ENCODE results near the gene LOXL1. TPM values are rescaled to one million over a fixed set of nuclear protein-coding genes. Genes with fewer than 3 reads are reported as not detected.
A peak's percentile ranks its signal among the peaks of the same experiment; 100 is the strongest.

LOXL1 gene
- total and polyA plus RNA-seq, 9 of the 15 experiments (the other 6 are each of a cell fraction or from before 2014, with no cell fraction given) = 0.14 TPM; not detected in 8

- no peaks in the 10 kb centered on the region; the same call in 1 of the 2 replicates for H3K9me3 ChIP-seq (replicated peaks; ENCODE audit: control insufficient read depth, insufficient read depth, low read depth, low read length)
- 13% methylated on average over 21 of the region's 26 CpGs for WGBS (ENCODE audit: insufficient coverage, low coverage, missing lambda C conversion rate)
- no TSS peak for BruUV-seq (replicated peaks)
- in situ Hi-C loops (cut with MboI) (loop anchor here (25.0 kb wide), 1 partner anchor 1314 kb away; the partner anchor contains the start of gene GOLGA6D), intact Hi-C loops (cut with micrococcal nuclease) (loop anchor here (2.0 to 5.0 kb wide), 2 partner anchors 79 to 348 kb away; no protein-coding TSS in a partner anchor)
- ATAC-seq (peak; percentile 99), FAIRE-seq (peak; percentile 92), DNase-seq (ENCODE audit: extremely low read depth in 1 of 4, low spot score in 3 of 4) (peak; percentile 80 to 89 (median 82))
- no peak overlapping the region for H3K4me3 ChIP-seq
- H3K4me2 ChIP-seq (ENCODE audit: insufficient read depth, low read length) = peak overlapping the region; percentile 53
- H4K20me1 ChIP-seq (replicated peaks; ENCODE audit: control insufficient read depth, insufficient read depth, low read length) = no peaks in the 10 kb centered on the region
- ChIA-PET CTCF (ENCODE audit: low intra/inter-chr PET ratio) (interaction anchor here (0.7 to 1.9 kb wide), 4 partner anchors 9 to 347 kb away, joined by 3 to 18 read pairs (median 4); no protein-coding TSS in a partner anchor), POLR2A (interaction anchor here (0.6 kb wide), 1 partner anchor 14 kb away, joined by 3 read pairs; no protein-coding TSS in a partner anchor)
- H3K9me1 ChIP-seq (ENCODE audit: control insufficient read depth, insufficient read depth, low read length) = no peaks in the 10 kb centered on the region
- peak overlapping the region; percentile 69 for H2AFZ ChIP-seq (ENCODE audit: low read depth, low read length)
- peaks cover 0 to 12% of the 10 kb centered on the region in 2 experiments; a peak in 2 of 5 replicates for H3K4me1 ChIP-seq (replicated peaks in 1 of 2; ENCODE audit: control insufficient read depth in 2 of 2, insufficient read depth in 2 of 2, low read length in 2 of 2)
- no peak overlapping the region for H3K27ac ChIP-seq (ENCODE audit: extremely low read depth, low read depth, low read length)
- peaks cover 0 to 23% of the 10 kb centered on the region in 2 experiments; a peak in 3 of 5 replicates for H3K27me3 ChIP-seq (ENCODE audit: control insufficient read depth in 2 of 2, insufficient read depth in 2 of 2, low read length in 2 of 2)
- H3K9ac ChIP-seq (ENCODE audit: insufficient read depth in 1 of 2, low read depth in 2 of 2, low read length in 2 of 2) = peak overlapping the region in 1 of 2 experiments; percentile 83; a peak in 2 of 4 replicates
- no peaks in the 10 kb centered on the region for H3K36me3 ChIP-seq (ENCODE audit: control insufficient read depth, insufficient read depth, low read length)
- H3K79me2 ChIP-seq (ENCODE audit: control insufficient read depth, insufficient read depth, low read length) = no peaks in the 10 kb centered on the region
- TF ChIP-seq NFYB (IDR thresholded peaks at IDR 0.05; ENCODE audit: extremely low read depth, insufficient read length) (no peak), NUFIP1 (IDR thresholded peaks at IDR 0.05; ENCODE audit: partially characterized antibody) (no peak), SMAD3 (CRISPR knock-in tag; conservative IDR thresholded peaks at IDR 0.05) (no peak), THRAP3 (IDR thresholded peaks at IDR 0.05; ENCODE audit: borderline replicate concordance) (no peak), JUN (IDR thresholded peaks at IDR 0.05; ENCODE audit: borderline replicate concordance, low read depth, low read length) (peak; percentile 13; the same call in 1 of the 2 replicates), JUN (CRISPR knock-in tag; IDR thresholded peaks at IDR 0.05; ENCODE audit: borderline replicate concordance) (no peak), ZFP36 (IDR thresholded peaks at IDR 0.05; ENCODE audit: low read depth, low read length, partially characterized antibody) (peak; percentile 10), STAG1 (CRISPR knock-in tag; IDR thresholded peaks at IDR 0.05; ENCODE audit: borderline replicate concordance) (peak; percentile 74; the same call in 1 of the 2 replicates), AFF4 (CRISPR knock-in tag; IDR thresholded peaks at IDR 0.05) (no peak), NFIX (CRISPR knock-in tag; IDR thresholded peaks at IDR 0.05; ENCODE audit: low read depth) (no peak)
- TF ChIP-seq, protein P1, sequence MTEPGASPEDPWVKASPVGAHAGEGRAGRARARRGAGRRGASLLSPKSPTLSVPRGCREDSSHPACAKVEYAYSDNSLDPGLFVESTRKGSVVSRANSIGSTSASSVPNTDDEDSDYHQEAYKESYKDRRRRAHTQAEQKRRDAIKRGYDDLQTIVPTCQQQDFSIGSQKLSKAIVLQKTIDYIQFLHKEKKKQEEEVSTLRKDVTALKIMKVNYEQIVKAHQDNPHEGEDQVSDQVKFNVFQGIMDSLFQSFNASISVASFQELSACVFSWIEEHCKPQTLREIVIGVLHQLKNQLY (CRISPR knock-in tag; conservative IDR thresholded peaks at IDR 0.05) = no peak
- TF ChIP-seq, protein P2, sequence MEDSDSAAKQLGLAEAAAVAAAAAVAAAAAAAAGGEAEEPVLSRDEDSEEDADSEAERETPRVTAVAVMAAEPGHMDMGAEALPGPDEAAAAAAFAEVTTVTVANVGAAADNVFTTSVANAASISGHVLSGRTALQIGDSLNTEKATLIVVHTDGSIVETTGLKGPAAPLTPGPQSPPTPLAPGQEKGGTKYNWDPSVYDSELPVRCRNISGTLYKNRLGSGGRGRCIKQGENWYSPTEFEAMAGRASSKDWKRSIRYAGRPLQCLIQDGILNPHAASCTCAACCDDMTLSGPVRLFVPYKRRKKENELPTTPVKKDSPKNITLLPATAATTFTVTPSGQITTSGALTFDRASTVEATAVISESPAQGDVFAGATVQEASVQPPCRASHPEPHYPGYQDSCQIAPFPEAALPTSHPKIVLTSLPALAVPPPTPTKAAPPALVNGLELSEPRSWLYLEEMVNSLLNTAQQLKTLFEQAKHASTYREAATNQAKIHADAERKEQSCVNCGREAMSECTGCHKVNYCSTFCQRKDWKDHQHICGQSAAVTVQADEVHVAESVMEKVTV (CRISPR knock-in tag; IDR thresholded peaks at IDR 0.05) = peak; percentile 78
- TF ChIP-seq, protein P3, sequence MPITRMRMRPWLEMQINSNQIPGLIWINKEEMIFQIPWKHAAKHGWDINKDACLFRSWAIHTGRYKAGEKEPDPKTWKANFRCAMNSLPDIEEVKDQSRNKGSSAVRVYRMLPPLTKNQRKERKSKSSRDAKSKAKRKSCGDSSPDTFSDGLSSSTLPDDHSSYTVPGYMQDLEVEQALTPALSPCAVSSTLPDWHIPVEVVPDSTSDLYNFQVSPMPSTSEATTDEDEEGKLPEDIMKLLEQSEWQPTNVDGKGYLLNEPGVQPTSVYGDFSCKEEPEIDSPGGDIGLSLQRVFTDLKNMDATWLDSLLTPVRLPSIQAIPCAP (CRISPR knock-in tag; IDR thresholded peaks at IDR 0.05; ENCODE audit: borderline replicate concordance) = no peak
Measured at GRCh38 chr15:73972984-73973682, 46.9 kb downstream of the LOXL1 start.

Measured in K562 (cell line).